IMR-90 (cell line): ENCODE results near the gene GADD45A. TPM values are rescaled to one million over a fixed set of nuclear protein-coding genes. Genes with fewer than 3 reads are reported as not detected.
"Not testable (repeated sequence)": the region's sequence is repeated elsewhere in the genome, so short reads cannot be mapped to it uniquely, and the experiment has no call there.

ENCODE experiments used
- ATAC-seq: fragments of 200-7000 bp; cut with Tn5 transposase; 2 replicates; pipeline ENCODE4 v1.9.1; 2020; ENCODE audit warnings: low read depth, mild to moderate bottlenecking, moderate library complexity
- BruUV-seq: library from RNA; stranded (reverse); fragments of 400-500 nt; replicated peaks from 2 replicates; lab custom pipeline; 2021; lab: Mats Ljungman, UMichigan
- CTCF ChIA-PET: fragments of 300-600 bp; formaldehyde crosslinking; extraction: SDS; loops from one replicate; lab custom pipeline; 2021; ENCODE audit warnings: antibody characterized with exemption; lab: Yijun Ruan, JAX
- POLR2A ChIA-PET: fragments of 300-600 bp; sonication (Branson Sonifier 250); formaldehyde crosslinking; loops from one replicate; lab custom pipeline; 2022; ENCODE audit warnings: antibody characterized with exemption; ENCODE audit not compliant: unreplicated experiment; lab: Charles Lee
- DNase-seq: peaks from one replicate; pipeline ENCODE4 v3.0.0; 2013
- H2AFZ ChIP-seq: replicated peaks from 2 replicates; pipeline ENCODE3; 2013; ENCODE audit warnings: low read length, mild to moderate bottlenecking; ENCODE audit not compliant: poor library complexity
- H2AK5ac ChIP-seq: 2 replicates; pipeline ENCODE4 v1.6.1; 2013; ENCODE audit warnings: low read depth, low read length, inconsistent platforms
- H2AK9ac ChIP-seq: replicated peaks from 2 replicates; pipeline ENCODE3; 2013; ENCODE audit warnings: mild to moderate bottlenecking, low read depth, low read length, moderate library complexity; ENCODE audit not compliant: poor library complexity
- H2BK120ac ChIP-seq: 2 replicates; pipeline ENCODE4 v1.6.1; 2013; ENCODE audit warnings: low read depth, low read length, inconsistent platforms
- H2BK15ac ChIP-seq: 3 replicates; pipeline ENCODE4 v1.6.1; 2013; ENCODE audit warnings: low read depth, low read length, inconsistent platforms
- H2BK20ac ChIP-seq: 2 replicates; pipeline ENCODE4 v1.6.1; 2013; ENCODE audit warnings: low read depth, mild to moderate bottlenecking, inconsistent platforms, low read length, moderate library complexity
- H2BK5ac ChIP-seq: 2 replicates; pipeline ENCODE4 v1.6.1; 2013; ENCODE audit warnings: mild to moderate bottlenecking, low read depth, low read length, inconsistent platforms; ENCODE audit not compliant: poor library complexity, severe bottlenecking
- H3K14ac ChIP-seq: replicated peaks from 2 replicates; pipeline ENCODE4 v1.6.1; 2013; ENCODE audit warnings: low read depth, low read length, inconsistent platforms
- H3K18ac ChIP-seq: 2 replicates; pipeline ENCODE4 v1.6.1; 2013; ENCODE audit warnings: low read depth, low read length, control low read depth
- H3K23ac ChIP-seq: 2 replicates; pipeline ENCODE4 v1.6.1; 2013; ENCODE audit warnings: low read depth, low read length, inconsistent platforms
- H3K27ac ChIP-seq: 2 replicates; pipeline ENCODE4 v1.5.1; 2013; ENCODE audit warnings: mild to moderate bottlenecking, control low read depth, low read length; ENCODE audit not compliant: insufficient read depth
- H3K27me3 ChIP-seq: 2 replicates; pipeline ENCODE4 v1.6.1; 2013; ENCODE audit warnings: low read length; ENCODE audit not compliant: control insufficient read depth, insufficient read depth
- H3K36me3 ChIP-seq: 2 replicates; pipeline ENCODE4 v1.6.1; 2013; ENCODE audit warnings: low read length, mixed read lengths; ENCODE audit not compliant: control insufficient read depth, insufficient read depth
- H3K4ac ChIP-seq: 2 replicates; pipeline ENCODE4 v1.6.1; 2013; ENCODE audit warnings: low read depth, low read length, inconsistent platforms
- H3K4me1 ChIP-seq: 2 replicates; pipeline ENCODE4 v1.6.1; 2013; ENCODE audit warnings: low read length, mixed read lengths; ENCODE audit not compliant: control insufficient read depth, insufficient read depth
- H3K4me2 ChIP-seq: 2 replicates; pipeline ENCODE4 v1.6.1; 2013; ENCODE audit warnings: low read depth, mild to moderate bottlenecking, control low read depth, low read length, moderate library complexity
- H3K4me3 ChIP-seq: 2 replicates; pipeline ENCODE4 v1.5.1; 2013; ENCODE audit warnings: low read depth, mild to moderate bottlenecking, control low read depth, low read length, moderate library complexity; ENCODE audit not compliant: insufficient read depth
- H3K56ac ChIP-seq: 2 replicates; pipeline ENCODE4 v1.6.1; 2013; ENCODE audit warnings: low read length, inconsistent platforms; ENCODE audit not compliant: insufficient read depth; ENCODE audit errors: extremely low read depth
- H3K79me1 ChIP-seq, 2 experiments: 2 replicates each; pipeline ENCODE4 v1.6.1; 2013; ENCODE audit warnings: low read length in 2 of 2, inconsistent platforms in 1 of 2, low read depth in 1 of 2
- H3K9ac ChIP-seq: 2 replicates; pipeline ENCODE4 v1.6.1; 2013; ENCODE audit warnings: low read depth, low read length, control low read depth
- H3K9me1 ChIP-seq: 2 replicates; pipeline ENCODE4 v1.6.1; 2013; ENCODE audit warnings: low read length, inconsistent platforms; ENCODE audit not compliant: insufficient read depth
- H3K9me3 ChIP-seq: 2 replicates; pipeline ENCODE4 v1.6.1; 2013; ENCODE audit warnings: low read length; ENCODE audit not compliant: control insufficient read depth, insufficient read depth
- H4K20me1 ChIP-seq: 2 replicates; pipeline ENCODE4 v1.6.1; 2013; ENCODE audit warnings: low read length, inconsistent platforms; ENCODE audit not compliant: insufficient read depth
- H4K5ac ChIP-seq: 2 replicates; pipeline ENCODE4 v1.6.1; 2013; ENCODE audit warnings: mild to moderate bottlenecking, low read depth, low read length, control low read depth
- H4K8ac ChIP-seq, 2 experiments: 2 replicates each; pipeline ENCODE4 v1.6.1; 2013; ENCODE audit warnings: low read depth in 2 of 2, low read length in 2 of 2, control low read depth in 1 of 2, inconsistent platforms in 1 of 2
- H4K91ac ChIP-seq: 2 replicates; pipeline ENCODE4 v1.6.1; 2013; ENCODE audit warnings: low read depth, low read length, inconsistent platforms; ENCODE audit not compliant: insufficient read depth
- BHLHE40 ChIP-seq: fragments of 150-350 bp; IDR thresholded peaks from 2 replicates; pipeline ENCODE4 v1.6.1; 2016; ENCODE audit warnings: mild to moderate bottlenecking, low read depth, low read length
- CHD1 ChIP-seq: IDR thresholded peaks from 2 replicates; pipeline ENCODE4 v1.6.1; 2012; ENCODE audit warnings: low read depth, low read length, improper control_type of control experiment
- FOS ChIP-seq: fragments of 150-350 bp; IDR thresholded peaks from 2 replicates; pipeline ENCODE4 v1.6.1; 2016; ENCODE audit warnings: low read depth, low read length
- MAZ ChIP-seq: IDR thresholded peaks from 2 replicates; pipeline ENCODE4 v1.6.1; 2012; ENCODE audit warnings: low read depth, mild to moderate bottlenecking, low read length, improper control_type of control experiment, moderate library complexity, borderline replicate concordance
- MXI1 ChIP-seq: IDR thresholded peaks from 2 replicates; pipeline ENCODE4 v1.6.1; 2012; ENCODE audit warnings: low read depth, mild to moderate bottlenecking, low read length, moderate library complexity, borderline replicate concordance
- WGBS, 2 experiments: methylation state at CpG; one replicate each; pipeline versions ENCODE4 v1.1.5 to v1.1.7; 2013; ENCODE audit warnings: missing lambda C conversion rate in 2 of 2; ENCODE audit not compliant: insufficient read length in 1 of 2; ENCODE audit errors: extremely low coverage in 2 of 2; 5-methylcytosine and 5-hydroxymethylcytosine counted together
- dilution Hi-C: fragments of 300-500 bp; cut with HindIII; formaldehyde crosslinking; loops from one replicate; pipeline ENCODE4 v1.14.3; 2018; ENCODE audit warnings: low sequenced_read_pairs; ENCODE audit not compliant: unreplicated experiment
- in situ Hi-C: fragments of 300-500 bp; cut with MboI; formaldehyde crosslinking; loops from 3 replicates; pipeline ENCODE4 v1.14.3; 2019; ENCODE audit warnings: low sequenced_read_pairs, inconsistent platforms, mixed read lengths
- intact Hi-C: fragments of 100-400 bp; cut with micrococcal nuclease; formaldehyde crosslinking; loops from 2 replicates; pipeline ENCODE4 v1.10.0; 2022
- polyA plus RNA-seq, 3 experiments: library from polyadenylated mRNA; depleted of rRNA; stranded (reverse); fragments of >200 nt; gene quantifications; 2 replicates each; pipeline ENCODE4 v1.2.3, GENCODE V29; 2012; ENCODE audit warnings: low replicate concordance in 1 of 3
- total RNA-seq: library from RNA; depleted of rRNA; stranded (reverse); fragments of >200 nt; gene quantifications from 2 replicates; pipeline ENCODE4 v1.2.3, GENCODE V29; 2012

The GADD45A gene
- total and polyA plus RNA-seq, 2 of the 4 experiments (the other 2 are of a cell fraction), result 10.9 to 114 TPM

DNA sequence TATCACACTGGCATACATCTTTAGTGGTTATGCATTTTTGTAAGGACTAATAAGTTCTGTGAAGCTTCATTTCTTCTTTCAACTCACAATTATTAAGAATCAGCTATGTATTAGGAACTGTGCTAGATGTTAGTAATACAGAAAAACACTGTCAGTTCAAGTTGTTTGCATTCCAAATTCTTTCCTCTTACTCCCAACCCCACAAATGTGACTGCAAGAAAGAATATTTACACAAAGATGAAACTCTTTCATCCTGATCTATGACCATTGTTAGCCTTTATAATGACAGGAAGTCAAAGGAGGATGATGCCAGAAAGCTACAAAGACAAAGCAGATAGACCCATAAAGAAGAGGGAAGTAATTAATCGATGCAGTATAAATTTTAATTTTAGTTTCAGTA, 21.0 kb upstream of the GADD45A start:
- dilution Hi-C loops, result no loop called here
- no peak overlapping the region for H4K8ac ChIP-seq
- H4K91ac ChIP-seq, result no peak overlapping the region
- no peaks in the 10 kb centered on the region for H3K27me3 ChIP-seq
- no peaks in the 10 kb centered on the region for H3K4me1 ChIP-seq
- WGBS, 2 experiments, result no CpG with 5 or more reads among the region's 1 CpG
- no peak overlapping the region for H2BK15ac ChIP-seq
- H3K79me1 ChIP-seq, result no peaks in the 10 kb centered on the region
- TF ChIP-seq CHD1 (no peak), FOS (no peak), MAZ (no peak), MXI1 (no peak), BHLHE40 (no peak)
- H3K14ac ChIP-seq, result no peak overlapping the region
- ChIA-PET POLR2A (interaction anchor here (0.6 kb wide), 1 partner anchor 20 kb away, joined by 3 read pairs; no protein-coding TSS in a partner anchor), CTCF (interaction anchor here (0.6 kb wide), 3 partner anchors 10 to 102 kb away, joined by 3 to 4 read pairs (median 4); no protein-coding TSS in a partner anchor)
- H3K4ac ChIP-seq, result no peak overlapping the region
- no peak overlapping the region for H2BK120ac ChIP-seq
- H3K9me3 ChIP-seq, result no peaks in the 10 kb centered on the region
- H2AK5ac ChIP-seq, result no peak overlapping the region
- in situ Hi-C loops, result no loop called here
- no peak overlapping the region for H2BK20ac ChIP-seq
- no peaks in the 10 kb centered on the region for H3K36me3 ChIP-seq
- no peaks in the 10 kb centered on the region for H4K20me1 ChIP-seq
- H2AFZ ChIP-seq, result no peak overlapping the region
- no peaks in the 10 kb centered on the region for H3K9me1 ChIP-seq
- no peak overlapping the region for H2BK5ac ChIP-seq
- peak; percentile 94 for ATAC-seq
- no peak overlapping the region for H2AK9ac ChIP-seq
- peak overlapping the region; percentile 28; the same call in 1 of the 2 replicates for H3K4me2 ChIP-seq
- no peak overlapping the region for H3K4me3 ChIP-seq
- H3K56ac ChIP-seq, result no peak overlapping the region
- no peak overlapping the region for H3K18ac ChIP-seq
- H3K9ac ChIP-seq, result no peak overlapping the region
- peak; percentile 49 for DNase-seq
- H3K27ac ChIP-seq, result no peak overlapping the region
- BruUV-seq, result no TSS peak
- H3K23ac ChIP-seq, result no peak overlapping the region
- intact Hi-C loops, result no loop called here
- H4K5ac ChIP-seq, result no peak overlapping the region

DNA sequence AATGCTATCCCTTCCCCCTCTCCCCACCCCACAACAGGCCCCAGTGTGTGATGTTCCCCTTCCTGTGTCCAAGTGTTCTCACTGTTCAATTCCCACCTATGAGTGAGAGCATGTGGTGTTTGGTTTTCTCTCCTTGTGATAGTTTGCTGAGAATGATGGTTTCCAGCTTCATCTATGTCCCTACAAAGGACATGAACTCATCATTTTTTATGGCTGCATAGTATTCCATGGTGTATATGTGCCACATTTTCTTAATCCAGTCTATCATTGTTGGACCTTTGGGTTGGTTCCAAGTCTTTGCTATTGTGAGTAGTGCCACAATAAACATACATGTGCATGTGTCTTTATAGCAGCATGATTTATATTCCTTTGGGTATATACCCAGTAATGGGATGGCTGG, 19.7 kb upstream of the GADD45A start:
- H3K9me1 ChIP-seq, H2AFZ ChIP-seq, POLR2A ChIA-PET, H2AK5ac ChIP-seq, in situ Hi-C loops, H2BK15ac ChIP-seq, H3K4me3 ChIP-seq, H3K56ac ChIP-seq, intact Hi-C loops, H3K23ac ChIP-seq, H3K27me3 ChIP-seq, H3K79me1 ChIP-seq, H3K36me3 ChIP-seq, ATAC-seq, H4K20me1 ChIP-seq, H2BK5ac ChIP-seq, H3K4ac ChIP-seq, H4K5ac ChIP-seq, H3K9ac ChIP-seq, CTCF ChIA-PET, H2BK120ac ChIP-seq, H4K8ac ChIP-seq, H3K9me3 ChIP-seq, H3K14ac ChIP-seq, H2BK20ac ChIP-seq, H2AK9ac ChIP-seq, BruUV-seq, H3K18ac ChIP-seq, H3K4me1 ChIP-seq, DNase-seq, dilution Hi-C loops, H4K91ac ChIP-seq, H3K4me2 ChIP-seq, H3K27ac ChIP-seq: not testable (repeated sequence)
